Measurements from ENCODE around the gene FCER1A. TPM values are rescaled to one million over a fixed set of nuclear protein-coding genes. Genes with fewer than 3 reads are reported as not detected.

FCER1A gene
- not detected in 2 replicates for total RNA-seq (2022)
- Bru-seq, nascent RNA = percentile 3 among the genes with signal in this experiment
- percentile 13 among the genes with signal in this experiment for BruChase-seq, experiment 1, labeled RNA remaining after a 6-hour chase
- percentile 8 among the genes with signal in this experiment for BruChase-seq, experiment 2, labeled RNA remaining after a 2-hour chase
- long read RNA-seq = 0 reads

- no peaks in the 10 kb centered on the region for H3K27me3 Mint-ChIP-seq (ENCODE audit: insufficient read depth, unreplicated experiment)
- no peak within 1 kb of the TSS for H3K4me3 Mint-ChIP-seq (ENCODE audit: unreplicated experiment)
- no peaks in the 10 kb centered on the region for H3K9me3 Mint-ChIP-seq (ENCODE audit: unreplicated experiment)
- intact Hi-C loops (cut with micrococcal nuclease) = no loop called here
- no peak for DNase-seq (ENCODE audit: unreplicated experiment)
- no peak for TF ChIP-seq CTCF (IDR thresholded peaks at IDR 0.05; ENCODE audit: unreplicated experiment)
- H3K36me3 Mint-ChIP-seq (ENCODE audit: insufficient read depth, unreplicated experiment) = no peaks in the 10 kb centered on the region
- H3K4me1 Mint-ChIP-seq (ENCODE audit: insufficient read depth, unreplicated experiment) = peaks cover 6% of the 10 kb centered on the region
- ChIA-PET POLR2A (no interaction called here), CTCF (interaction anchor here (0.6 to 1.0 kb wide), 2 partner anchors 82 to 184 kb away, joined by 3 to 6 read pairs; no protein-coding TSS in a partner anchor)
- no peak within 1 kb of the TSS for H3K27ac Mint-ChIP-seq (ENCODE audit: low read depth, unreplicated experiment)
- no TSS peak for BruUV-seq (replicated peaks)
Measured at GRCh38 chr1:159302095-159302494, at the start of gene FCER1A. FCER1A (plus strand) TSS chr1:159302336; CDS start chr1:159302365, 29 bp downstream.

- Mint-ChIP-seq H3K4me3 (ENCODE audit: unreplicated experiment) (peak overlapping the region; percentile 48), H3K9me3 (ENCODE audit: unreplicated experiment) (peaks cover 8% of the 10 kb centered on the region), H3K36me3 (ENCODE audit: insufficient read depth, unreplicated experiment) (no peaks in the 10 kb centered on the region), H3K4me1 (ENCODE audit: insufficient read depth, unreplicated experiment) (peaks cover 33% of the 10 kb centered on the region), H3K27ac (ENCODE audit: low read depth, unreplicated experiment) (peak overlapping the region; percentile 86), H3K27me3 (ENCODE audit: insufficient read depth, unreplicated experiment) (no peaks in the 10 kb centered on the region)
- DNase-seq (ENCODE audit: unreplicated experiment) = no peak
- POLR2A ChIA-PET = interaction anchor here (1.5 kb wide), 1 partner anchor 14 kb away, joined by 7 read pairs; no protein-coding TSS in a partner anchor
- intact Hi-C loops (cut with micrococcal nuclease) = no loop called here
- BruUV-seq (replicated peaks) = TSS peak; percentile 87
- no peak for TF ChIP-seq CTCF (IDR thresholded peaks at IDR 0.05; ENCODE audit: unreplicated experiment)
- CTCF ChIA-PET = interaction anchor here (1.2 to 2.1 kb wide), 2 partner anchors 47 to 140 kb away, joined by 3 to 21 read pairs; no protein-coding TSS in a partner anchor
Measured at GRCh38 chr1:159261311-159261710, 40.8 kb upstream of the FCER1A start.

- H3K27me3 Mint-ChIP-seq (ENCODE audit: insufficient read depth, unreplicated experiment) = no peaks in the 10 kb centered on the region
- H3K4me3 Mint-ChIP-seq (ENCODE audit: unreplicated experiment) = peak overlapping the region; percentile 48
- intact Hi-C loops (cut with micrococcal nuclease) = no loop called here
- CTCF ChIA-PET = no interaction called here
- H3K27ac Mint-ChIP-seq (ENCODE audit: low read depth, unreplicated experiment) = peak overlapping the region; percentile 86
- DNase-seq (ENCODE audit: unreplicated experiment) = peak; percentile 58
- TSS peak; percentile 27 for BruUV-seq (replicated peaks)
- no peak for TF ChIP-seq CTCF (IDR thresholded peaks at IDR 0.05; ENCODE audit: unreplicated experiment)
- peaks cover 6% of the 10 kb centered on the region for H3K9me3 Mint-ChIP-seq (ENCODE audit: unreplicated experiment)
- POLR2A ChIA-PET = no interaction called here
- H3K36me3 Mint-ChIP-seq (ENCODE audit: insufficient read depth, unreplicated experiment) = no peaks in the 10 kb centered on the region
- H3K4me1 Mint-ChIP-seq (ENCODE audit: insufficient read depth, unreplicated experiment) = peaks cover 37% of the 10 kb centered on the region
Measured at GRCh38 chr1:159261721-159262494, 40.2 kb upstream of the FCER1A start.

GRCh38 chr1:159266832-159267231 lies 35.3 kb upstream of the FCER1A start:
- ChIA-PET POLR2A (no interaction called here), CTCF (interaction anchor here (0.7 to 2.2 kb wide), 5 partner anchors 10 to 739 kb away, joined by 3 to 24 read pairs (median 3); no protein-coding TSS in a partner anchor)
- Mint-ChIP-seq H3K27ac (ENCODE audit: low read depth, unreplicated experiment) (peak overlapping the region; percentile 32), H3K27me3 (ENCODE audit: insufficient read depth, unreplicated experiment) (no peaks in the 10 kb centered on the region), H3K9me3 (ENCODE audit: unreplicated experiment) (peaks cover 14% of the 10 kb centered on the region), H3K4me1 (ENCODE audit: insufficient read depth, unreplicated experiment) (peaks cover 32% of the 10 kb centered on the region), H3K4me3 (ENCODE audit: unreplicated experiment) (no peak overlapping the region), H3K36me3 (ENCODE audit: insufficient read depth, unreplicated experiment) (no peaks in the 10 kb centered on the region)
- intact Hi-C loops (cut with micrococcal nuclease) = no loop called here
- BruUV-seq (replicated peaks) = no TSS peak
- no peak for TF ChIP-seq CTCF (IDR thresholded peaks at IDR 0.05; ENCODE audit: unreplicated experiment)
- DNase-seq (ENCODE audit: unreplicated experiment) = no peak

All from MCF 10A (cell line).